Nephron (organoid): ENCODE measurements around the gene PODXL.

Experiments
- H3K27ac Mint-ChIP-seq, 3 experiments: 2 replicates each; pipeline ENCODE4 v1.8.0; 2020; ENCODE audit warnings: mixed read lengths in 3 of 3, mild to moderate bottlenecking in 2 of 3, moderate library complexity in 1 of 3
- H3K27me3 Mint-ChIP-seq: 2 replicates; pipeline ENCODE4 v1.8.0; 2021; ENCODE audit warnings: low read depth, mild to moderate bottlenecking, moderate library complexity, mixed read lengths
- H3K36me3 Mint-ChIP-seq: 2 replicates; pipeline ENCODE4 v1.8.0; 2020; ENCODE audit warnings: low read depth, mixed read lengths
- H3K4me1 Mint-ChIP-seq: 2 replicates; pipeline ENCODE4 v1.8.0; 2020; ENCODE audit warnings: mixed read lengths
- H3K4me3 Mint-ChIP-seq, 3 experiments: 2 replicates each; pipeline ENCODE4 v1.8.0; 2020; ENCODE audit warnings: mild to moderate bottlenecking in 3 of 3, mixed read lengths in 3 of 3, moderate library complexity in 2 of 3
- H3K9me3 Mint-ChIP-seq: 2 replicates; pipeline ENCODE4 v1.8.0; 2020; ENCODE audit warnings: mixed read lengths
- CTCF ChIP-seq, 3 experiments: fragments of 200-600 bp; sonication (generic); IDR thresholded peaks; one replicate each; pipeline ENCODE4 v1.5.0; 2021; ENCODE audit warnings: antibody characterized with exemption in 3 of 3; ENCODE audit not compliant: unreplicated experiment in 3 of 3

Gene PODXL

GRCh38 chr7:131574741-131575140 is 18.3 kb upstream of the PODXL start:
- Mint-ChIP-seq H3K27ac (no peak overlapping the region), H3K4me3 (no peak overlapping the region), H3K36me3 (no peaks in the 10 kb centered on the region), H3K4me1 (peaks cover 6% of the 10 kb centered on the region), H3K27me3 (peaks cover 8% of the 10 kb centered on the region), H3K9me3 (no peaks in the 10 kb centered on the region)
- no peak for TF ChIP-seq CTCF (IDR thresholded peaks at IDR 0.05; ENCODE audit: unreplicated experiment in 3 of 3)

- no peaks in the 10 kb centered on the region for H3K9me3 Mint-ChIP-seq
- H3K27me3 Mint-ChIP-seq, result peaks cover 9% of the 10 kb centered on the region
- TF ChIP-seq CTCF (IDR thresholded peaks at IDR 0.05; ENCODE audit: unreplicated experiment in 3 of 3), result no peak
- no peak overlapping the region for H3K27ac Mint-ChIP-seq
- peaks cover 6% of the 10 kb centered on the region for H3K4me1 Mint-ChIP-seq
- H3K4me3 Mint-ChIP-seq, result no peak overlapping the region
- no peaks in the 10 kb centered on the region for H3K36me3 Mint-ChIP-seq
Measured at GRCh38 chr7:131570401-131570800, 14.0 kb upstream of the PODXL start.

GRCh38 chr7:131568970-131569369 is 12.5 kb upstream of the PODXL start:
- Mint-ChIP-seq H3K27ac (no peak overlapping the region), H3K36me3 (no peaks in the 10 kb centered on the region), H3K4me1 (peaks cover 6% of the 10 kb centered on the region), H3K9me3 (no peaks in the 10 kb centered on the region), H3K4me3 (no peak overlapping the region), H3K27me3 (peaks cover 10% of the 10 kb centered on the region)
- TF ChIP-seq CTCF (IDR thresholded peaks at IDR 0.05; ENCODE audit: unreplicated experiment in 3 of 3), result no peak

- Mint-ChIP-seq H3K27me3 (peaks cover 14% of the 10 kb centered on the region), H3K4me3 (no peak overlapping the region), H3K27ac (no peak overlapping the region), H3K36me3 (no peaks in the 10 kb centered on the region), H3K9me3 (no peaks in the 10 kb centered on the region), H3K4me1 (peaks cover 6% of the 10 kb centered on the region)
- TF ChIP-seq CTCF (IDR thresholded peaks at IDR 0.05; ENCODE audit: unreplicated experiment in 3 of 3), result no peak
Measured at GRCh38 chr7:131568510-131568909, 12.1 kb upstream of the PODXL start.

- H3K4me1 Mint-ChIP-seq, result no peaks in the 10 kb centered on the region
- peaks cover 24% of the 10 kb centered on the region for H3K27me3 Mint-ChIP-seq
- H3K9me3 Mint-ChIP-seq, result no peaks in the 10 kb centered on the region
- no peak for TF ChIP-seq CTCF (IDR thresholded peaks at IDR 0.05; ENCODE audit: unreplicated experiment in 3 of 3)
- H3K4me3 Mint-ChIP-seq, result no peak overlapping the region
- no peaks in the 10 kb centered on the region for H3K36me3 Mint-ChIP-seq
- no peak overlapping the region for H3K27ac Mint-ChIP-seq
Measured at GRCh38 chr7:131564640-131565039, 8.2 kb upstream of the PODXL start.

GRCh38 chr7:131563918-131564317 is 7.5 kb upstream of the PODXL start:
- Mint-ChIP-seq H3K4me1 (no peaks in the 10 kb centered on the region), H3K4me3 (no peak overlapping the region), H3K27ac (no peak overlapping the region), H3K36me3 (no peaks in the 10 kb centered on the region), H3K27me3 (peaks cover 24% of the 10 kb centered on the region), H3K9me3 (no peaks in the 10 kb centered on the region)
- TF ChIP-seq CTCF (IDR thresholded peaks at IDR 0.05; ENCODE audit: unreplicated experiment in 3 of 3), result no peak
